Tibial nerve (tissue), 4 donors: Measurements from ENCODE around the gene KLHDC10. TPM values are rescaled to one million over a fixed set of nuclear protein-coding genes. Genes with fewer than 3 reads are reported as not detected.
"Not testable (repeated sequence)": the region's sequence is repeated elsewhere in the genome, so short reads cannot be mapped to it uniquely, and the experiment has no call there.

Experiments
- DNase-seq, 2 donors: peaks; one replicate each; pipeline ENCODE4 v3.0.0-alpha.2; 2019; ENCODE audit warnings: low spot score in 2 of 2
- H3K27ac ChIP-seq, 4 donors: fragments of 200-600 bp; sonication (generic) in 3 of 4; one replicate each; pipeline ENCODE4 v1.5.1; 2017 to 2019; ENCODE audit warnings: mild to moderate bottlenecking in 1 of 4
- H3K27me3 ChIP-seq, 2 donors: fragments of 200-600 bp; sonication (generic) in 1 of 2; one replicate each; pipeline versions ENCODE4 v1.5.1 to v1.6.0; 2017 to 2019
- H3K36me3 ChIP-seq, 3 donors: fragments of 200-600 bp; sonication (generic); one replicate each; pipeline ENCODE4 v1.5.1; 2018 to 2019
- H3K4me1 ChIP-seq, 4 donors: fragments of 200-600 bp; sonication (generic) in 3 of 4; one replicate each; pipeline ENCODE4 v1.5.1; 2017 to 2019
- H3K4me3 ChIP-seq, 4 donors: fragments of 200-600 bp; sonication (generic) in 3 of 4; one replicate each; pipeline ENCODE4 v1.5.1; 2017 to 2019; ENCODE audit warnings: mild to moderate bottlenecking in 1 of 4, moderate library complexity in 1 of 4
- H3K9me3 ChIP-seq, 4 donors: fragments of 200-600 bp; sonication (generic) in 3 of 4; one replicate each; pipeline ENCODE4 v1.5.1; 2017 to 2019
- EP300 ChIP-seq, 2 donors: sonication (generic); formaldehyde crosslinking; IDR thresholded peaks; one replicate each; pipeline ENCODE4 v1.6.1; 2017; ENCODE audit warnings: antibody characterized with exemption in 2 of 2, mild to moderate bottlenecking in 1 of 2
- POLR2A ChIP-seq, 2 donors: fragments of 450-650 bp; IDR thresholded peaks; one replicate each; pipeline ENCODE4 v1.6.1; 2017; ENCODE audit warnings: antibody characterized with exemption in 2 of 2, mild to moderate bottlenecking in 2 of 2, moderate library complexity in 2 of 2
- WGBS, 2 donors: methylation state at CpG; one replicate each; pipeline ENCODE4 v1.1.5; 2018; 5-methylcytosine and 5-hydroxymethylcytosine counted together
- total RNA-seq, 4 donors: library from RNA; depleted of rRNA; stranded (reverse); fragments of >200 nt; gene quantifications; one replicate each; pipeline ENCODE4 v1.1.0, GENCODE V29; 2016
- TF ChIP-seq, protein P1 (sequence below), 5 experiments: fragments of 200-600 bp in 3 of 5; fragments of 450-650 bp in 2 of 5; sonication (generic) in 3 of 5; IDR thresholded peaks; one replicate each; pipeline ENCODE4 v1.5.1; 2016 to 2019; ENCODE audit warnings: antibody characterized with exemption in 5 of 5, mild to moderate bottlenecking in 3 of 5, moderate library complexity in 2 of 5

Gene KLHDC10
- total RNA-seq, 4 donors from 2014 or later: 19.0 to 30.8 (median 21.4) TPM

DNA sequence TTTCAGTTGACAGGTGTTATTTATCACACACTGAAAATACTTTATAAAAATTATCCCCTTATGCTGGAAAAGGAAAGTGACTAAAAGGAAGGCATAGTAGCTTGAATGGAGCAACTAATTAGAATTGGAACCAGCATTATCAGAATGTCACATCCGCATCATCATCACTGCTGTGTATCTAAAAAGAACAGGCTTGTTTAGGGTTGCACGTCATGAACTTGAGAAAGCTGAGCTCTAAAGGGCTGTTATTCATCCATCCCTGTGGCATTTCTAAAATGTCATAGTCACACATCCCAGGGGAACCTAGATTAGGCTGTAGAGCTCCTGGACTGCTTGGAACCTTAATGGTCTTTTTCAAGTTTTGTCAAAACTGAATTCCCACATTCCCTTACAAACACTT, 54.4 kb downstream of the KLHDC10 start:
- H3K36me3 ChIP-seq: peaks cover 0 to 90% (median 12%) of the 10 kb centered on the region in 3 donors
- no peaks in the 10 kb centered on the region for H3K27me3 ChIP-seq
- no peak overlapping the region for H3K4me3 ChIP-seq
- H3K9me3 ChIP-seq: no peaks in the 10 kb centered on the region
- WGBS, 2 donors: 79 to 88% methylated on average over 2 of the region's 2 CpGs
- H3K27ac ChIP-seq: no peak overlapping the region
- DNase-seq: no peak
- peaks cover 0 to 12% (median 3%) of the 10 kb centered on the region in 4 donors for H3K4me1 ChIP-seq
- no peak for TF ChIP-seq POLR2A (IDR thresholded peaks at IDR 0.05)
- no peak for TF ChIP-seq EP300 (IDR thresholded peaks at IDR 0.05)
- TF ChIP-seq, protein P1, sequence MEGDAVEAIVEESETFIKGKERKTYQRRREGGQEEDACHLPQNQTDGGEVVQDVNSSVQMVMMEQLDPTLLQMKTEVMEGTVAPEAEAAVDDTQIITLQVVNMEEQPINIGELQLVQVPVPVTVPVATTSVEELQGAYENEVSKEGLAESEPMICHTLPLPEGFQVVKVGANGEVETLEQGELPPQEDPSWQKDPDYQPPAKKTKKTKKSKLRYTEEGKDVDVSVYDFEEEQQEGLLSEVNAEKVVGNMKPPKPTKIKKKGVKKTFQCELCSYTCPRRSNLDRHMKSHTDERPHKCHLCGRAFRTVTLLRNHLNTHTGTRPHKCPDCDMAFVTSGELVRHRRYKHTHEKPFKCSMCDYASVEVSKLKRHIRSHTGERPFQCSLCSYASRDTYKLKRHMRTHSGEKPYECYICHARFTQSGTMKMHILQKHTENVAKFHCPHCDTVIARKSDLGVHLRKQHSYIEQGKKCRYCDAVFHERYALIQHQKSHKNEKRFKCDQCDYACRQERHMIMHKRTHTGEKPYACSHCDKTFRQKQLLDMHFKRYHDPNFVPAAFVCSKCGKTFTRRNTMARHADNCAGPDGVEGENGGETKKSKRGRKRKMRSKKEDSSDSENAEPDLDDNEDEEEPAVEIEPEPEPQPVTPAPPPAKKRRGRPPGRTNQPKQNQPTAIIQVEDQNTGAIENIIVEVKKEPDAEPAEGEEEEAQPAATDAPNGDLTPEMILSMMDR (IDR thresholded peaks at IDR 0.05): no peak

DNA sequence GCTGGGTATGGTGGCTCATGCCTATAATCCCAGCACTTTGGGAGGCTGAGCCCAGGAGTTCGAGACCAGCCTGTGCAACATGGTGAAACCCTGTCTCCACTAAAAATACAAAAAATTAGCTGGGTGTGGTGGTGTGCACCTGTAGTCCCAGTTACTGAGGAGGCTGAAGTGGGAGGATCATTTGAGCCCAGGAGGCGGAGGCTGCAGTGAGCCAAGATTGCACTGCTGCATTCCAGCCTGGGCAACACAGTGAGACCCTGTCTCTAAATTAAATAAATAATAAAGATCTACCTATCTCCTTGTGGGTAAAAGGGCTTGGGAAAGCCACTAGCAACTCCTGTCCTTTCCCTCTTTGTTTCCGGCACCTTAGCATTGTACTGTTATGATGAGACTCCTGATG, 56.5 kb downstream of the KLHDC10 start:
- not testable (repeated sequence) for H3K27ac ChIP-seq, H3K9me3 ChIP-seq, H3K4me3 ChIP-seq, DNase-seq, H3K27me3 ChIP-seq
- Histone ChIP-seq H3K36me3 (peaks cover 3 to 90% (median 7%) of the 10 kb centered on the region in 3 donors), H3K4me1 (peaks cover 0 to 12% (median 3%) of the 10 kb centered on the region in 4 donors)
- WGBS, 2 donors: 95 to 99% methylated on average over 3 of the region's 3 CpGs

DNA sequence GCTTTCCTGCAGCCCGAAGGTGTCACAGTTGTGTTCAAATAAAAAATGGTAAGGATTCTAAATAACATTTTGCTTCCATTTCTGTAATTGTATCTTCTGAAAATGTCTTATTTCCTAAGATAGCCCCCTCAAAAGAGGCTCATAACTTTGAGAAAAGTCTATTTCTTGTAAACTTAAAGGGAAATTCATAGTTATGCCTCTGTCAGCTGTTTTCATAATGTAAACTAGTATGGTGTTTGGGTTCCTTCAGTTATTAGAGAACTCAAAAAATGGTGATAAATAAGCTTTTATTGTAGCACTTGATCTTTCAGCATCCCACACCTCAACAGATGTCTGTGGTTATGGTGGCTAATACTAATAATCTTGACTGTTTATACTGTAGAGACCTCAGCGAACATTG, 57.1 kb downstream of the KLHDC10 start:
- peaks cover 3 to 90% (median 4%) of the 10 kb centered on the region in 3 donors for H3K36me3 ChIP-seq

DNA sequence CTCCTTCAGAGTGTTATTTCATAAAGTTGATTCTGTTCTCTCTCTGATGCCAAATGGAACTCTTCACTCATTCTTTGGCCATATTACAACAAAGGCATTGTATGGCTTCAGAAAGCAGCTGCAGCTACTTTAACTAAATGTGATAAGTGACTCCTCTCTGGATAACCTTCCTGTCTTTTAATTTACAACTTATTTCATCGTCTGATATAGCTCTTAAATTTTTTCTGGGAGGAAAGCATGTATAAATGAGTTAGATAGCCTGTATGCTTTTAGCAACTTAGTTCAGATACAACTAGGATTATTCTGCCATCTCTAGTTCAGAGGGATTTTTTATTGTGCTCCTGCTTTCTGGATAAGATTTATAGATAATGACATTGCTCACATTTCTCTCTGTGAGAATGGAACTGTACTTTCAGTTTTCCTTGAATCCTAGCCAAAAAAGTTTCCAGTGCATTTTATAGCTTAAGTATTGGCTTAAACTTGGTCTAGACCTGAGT, 57.5 kb downstream of the KLHDC10 start:
- H3K36me3 ChIP-seq: peaks cover 0 to 90% (median 3%) of the 10 kb centered on the region in 3 donors
- H3K4me1 ChIP-seq: peaks cover 0 to 12% (median 3%) of the 10 kb centered on the region in 4 donors
- 24 to 32% methylated on average over 1 of the region's 1 CpG for WGBS, 2 donors
- H3K27ac ChIP-seq: peak overlapping the region in 1 of 4 donors; percentile 13
- no peak for DNase-seq
- H3K4me3 ChIP-seq: no peak overlapping the region
- H3K27me3 ChIP-seq: no peaks in the 10 kb centered on the region
- TF ChIP-seq, protein P1 (IDR thresholded peaks at IDR 0.05): no peak
- TF ChIP-seq EP300 (IDR thresholded peaks at IDR 0.05): no peak
- no peak for TF ChIP-seq POLR2A (IDR thresholded peaks at IDR 0.05)
- H3K9me3 ChIP-seq: no peaks in the 10 kb centered on the region

More for the DNA sequence above, 57.1 kb downstream of the KLHDC10 start:
- Histone ChIP-seq H3K4me3 (no peak overlapping the region), H3K27me3 (no peaks in the 10 kb centered on the region), H3K4me1 (peaks cover 0 to 12% (median 3%) of the 10 kb centered on the region in 4 donors), H3K9me3 (no peaks in the 10 kb centered on the region), H3K27ac (peak overlapping the region in 1 of 4 donors; percentile 13)
- DNase-seq: no peak
- no peak for TF ChIP-seq POLR2A (IDR thresholded peaks at IDR 0.05)
- TF ChIP-seq EP300 (IDR thresholded peaks at IDR 0.05): no peak
- TF ChIP-seq, protein P1 (IDR thresholded peaks at IDR 0.05): no peak
- 39 to 40% methylated on average over 2 of the region's 2 CpGs for WGBS, 2 donors

DNA sequence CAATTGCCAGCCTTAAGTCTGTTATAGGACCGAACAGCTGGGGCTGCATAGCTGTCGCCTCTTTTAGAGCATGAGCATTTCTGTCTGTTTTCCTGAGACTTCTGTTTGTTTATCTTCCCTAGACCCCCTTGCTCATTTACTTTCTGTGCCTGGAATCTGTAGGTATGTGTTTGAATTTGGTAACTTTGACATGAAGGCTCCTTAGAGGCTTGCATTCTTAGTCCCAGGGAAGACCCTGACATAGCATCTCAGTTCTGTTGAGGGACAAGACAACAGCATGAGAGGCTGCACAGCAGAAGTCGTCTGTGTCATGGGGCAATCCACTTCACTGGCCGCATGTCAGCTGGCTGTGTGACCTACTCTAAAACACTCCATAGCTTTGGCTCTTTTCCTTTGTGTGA, 58.7 kb downstream of the KLHDC10 start:
- Histone ChIP-seq H3K4me3 (no peak overlapping the region), H3K4me1 (peaks cover 0 to 12% (median 3%) of the 10 kb centered on the region in 4 donors), H3K27me3 (no peaks in the 10 kb centered on the region), H3K36me3 (peaks cover 0 to 89% (median 3%) of the 10 kb centered on the region in 3 donors), H3K27ac (no peak overlapping the region), H3K9me3 (no peaks in the 10 kb centered on the region)
- DNase-seq: no peak
- TF ChIP-seq, protein P1 (IDR thresholded peaks at IDR 0.05): no peak
- TF ChIP-seq POLR2A (IDR thresholded peaks at IDR 0.05) (no peak), EP300 (IDR thresholded peaks at IDR 0.05) (no peak)
- 77 to 89% methylated on average over 4 of the region's 4 CpGs for WGBS, 2 donors
